ENCODE results near the gene RAB7A. TPM values are rescaled to one million over a fixed set of nuclear protein-coding genes. Genes with fewer than 3 reads are reported as not detected.

The RAB7A gene
- polyA plus RNA-seq, 1 donor from 2014 or later: 42.4 TPM

DNA sequence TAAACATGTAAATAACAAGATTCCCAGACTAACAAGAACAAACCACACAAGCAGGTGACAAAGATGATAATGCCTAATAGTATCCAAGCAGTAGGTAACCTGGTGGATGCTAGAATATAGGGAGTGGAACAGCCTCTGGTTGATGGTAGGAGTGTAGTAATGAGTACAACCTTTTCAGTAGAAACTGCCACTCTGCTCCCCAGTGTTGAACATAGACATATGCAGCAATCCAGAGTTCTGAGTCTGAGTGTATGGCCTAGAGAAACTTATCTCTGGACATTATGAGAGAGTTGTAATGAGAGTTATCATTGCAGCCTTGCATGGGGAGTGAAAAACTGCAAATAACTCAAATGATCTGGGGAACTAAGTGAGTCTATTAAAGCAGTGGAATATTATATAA lies 77.3 kb downstream of the RAB7A start (continued):
- TF ChIP-seq, protein P1, sequence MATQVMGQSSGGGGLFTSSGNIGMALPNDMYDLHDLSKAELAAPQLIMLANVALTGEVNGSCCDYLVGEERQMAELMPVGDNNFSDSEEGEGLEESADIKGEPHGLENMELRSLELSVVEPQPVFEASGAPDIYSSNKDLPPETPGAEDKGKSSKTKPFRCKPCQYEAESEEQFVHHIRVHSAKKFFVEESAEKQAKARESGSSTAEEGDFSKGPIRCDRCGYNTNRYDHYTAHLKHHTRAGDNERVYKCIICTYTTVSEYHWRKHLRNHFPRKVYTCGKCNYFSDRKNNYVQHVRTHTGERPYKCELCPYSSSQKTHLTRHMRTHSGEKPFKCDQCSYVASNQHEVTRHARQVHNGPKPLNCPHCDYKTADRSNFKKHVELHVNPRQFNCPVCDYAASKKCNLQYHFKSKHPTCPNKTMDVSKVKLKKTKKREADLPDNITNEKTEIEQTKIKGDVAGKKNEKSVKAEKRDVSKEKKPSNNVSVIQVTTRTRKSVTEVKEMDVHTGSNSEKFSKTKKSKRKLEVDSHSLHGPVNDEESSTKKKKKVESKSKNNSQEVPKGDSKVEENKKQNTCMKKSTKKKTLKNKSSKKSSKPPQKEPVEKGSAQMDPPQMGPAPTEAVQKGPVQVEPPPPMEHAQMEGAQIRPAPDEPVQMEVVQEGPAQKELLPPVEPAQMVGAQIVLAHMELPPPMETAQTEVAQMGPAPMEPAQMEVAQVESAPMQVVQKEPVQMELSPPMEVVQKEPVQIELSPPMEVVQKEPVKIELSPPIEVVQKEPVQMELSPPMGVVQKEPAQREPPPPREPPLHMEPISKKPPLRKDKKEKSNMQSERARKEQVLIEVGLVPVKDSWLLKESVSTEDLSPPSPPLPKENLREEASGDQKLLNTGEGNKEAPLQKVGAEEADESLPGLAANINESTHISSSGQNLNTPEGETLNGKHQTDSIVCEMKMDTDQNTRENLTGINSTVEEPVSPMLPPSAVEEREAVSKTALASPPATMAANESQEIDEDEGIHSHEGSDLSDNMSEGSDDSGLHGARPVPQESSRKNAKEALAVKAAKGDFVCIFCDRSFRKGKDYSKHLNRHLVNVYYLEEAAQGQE (IDR thresholded peaks at IDR 0.05; ENCODE audit: borderline replicate concordance): no peak
- TF ChIP-seq POLR2AphosphoS5 (IDR thresholded peaks at IDR 0.05) (no peak), TAF1 (IDR thresholded peaks at IDR 0.05; ENCODE audit: low read depth) (no peak)

GRCh38 chr3:128804017-128804810 lies 78.2 kb downstream of the RAB7A start:
- Histone ChIP-seq H4K20me1 (ENCODE audit: insufficient read depth) (no peaks in the 10 kb centered on the region), H3K27ac (ENCODE audit: low read length) (no peak overlapping the region), H3K79me2 (replicated peaks; ENCODE audit: insufficient read depth, low read length) (no peaks in the 10 kb centered on the region), H3K9me3 (ENCODE audit: low read length) (no peaks in the 10 kb centered on the region), H3K27me3 (ENCODE audit: insufficient read depth, low read depth, low read length) (no peaks in the 10 kb centered on the region), H3K4me3 (ENCODE audit: low read length) (no peak overlapping the region), H3K36me3 (ENCODE audit: insufficient read depth, low read length) (peaks cover 17% of the 10 kb centered on the region), H3K4me2 (ENCODE audit: low read length) (no peak overlapping the region), H3K9ac (ENCODE audit: low read length) (no peak overlapping the region), H3K9me2 (ENCODE audit: insufficient read depth, low read length) (no peaks in the 10 kb centered on the region), H3F3A (ENCODE audit: insufficient read depth, low read length, poor library complexity, severe bottlenecking) (no peaks in the 10 kb centered on the region), H2AFZ (ENCODE audit: low read depth, low read length) (no peak overlapping the region)
- no peak for TF ChIP-seq POLR2AphosphoS5 (IDR thresholded peaks at IDR 0.05)
- TF ChIP-seq EZH2 (IDR thresholded peaks at IDR 0.05; ENCODE audit: borderline replicate concordance, insufficient read depth, low read length, poor library complexity, severe bottlenecking): no peak
- TF ChIP-seq, protein P1 (IDR thresholded peaks at IDR 0.05; ENCODE audit: borderline replicate concordance): no peak
- TF ChIP-seq RAD21 (conservative IDR thresholded peaks at IDR 0.05): no peak
- no peak for TF ChIP-seq SMC3 (conservative IDR thresholded peaks at IDR 0.05; ENCODE audit: poor library complexity)
- no peak for TF ChIP-seq EP300 (conservative IDR thresholded peaks at IDR 0.05; ENCODE audit: poor library complexity, severe bottlenecking)
- no peak for TF ChIP-seq TAF1 (IDR thresholded peaks at IDR 0.05; ENCODE audit: low read depth)
- TF ChIP-seq, protein P2, sequence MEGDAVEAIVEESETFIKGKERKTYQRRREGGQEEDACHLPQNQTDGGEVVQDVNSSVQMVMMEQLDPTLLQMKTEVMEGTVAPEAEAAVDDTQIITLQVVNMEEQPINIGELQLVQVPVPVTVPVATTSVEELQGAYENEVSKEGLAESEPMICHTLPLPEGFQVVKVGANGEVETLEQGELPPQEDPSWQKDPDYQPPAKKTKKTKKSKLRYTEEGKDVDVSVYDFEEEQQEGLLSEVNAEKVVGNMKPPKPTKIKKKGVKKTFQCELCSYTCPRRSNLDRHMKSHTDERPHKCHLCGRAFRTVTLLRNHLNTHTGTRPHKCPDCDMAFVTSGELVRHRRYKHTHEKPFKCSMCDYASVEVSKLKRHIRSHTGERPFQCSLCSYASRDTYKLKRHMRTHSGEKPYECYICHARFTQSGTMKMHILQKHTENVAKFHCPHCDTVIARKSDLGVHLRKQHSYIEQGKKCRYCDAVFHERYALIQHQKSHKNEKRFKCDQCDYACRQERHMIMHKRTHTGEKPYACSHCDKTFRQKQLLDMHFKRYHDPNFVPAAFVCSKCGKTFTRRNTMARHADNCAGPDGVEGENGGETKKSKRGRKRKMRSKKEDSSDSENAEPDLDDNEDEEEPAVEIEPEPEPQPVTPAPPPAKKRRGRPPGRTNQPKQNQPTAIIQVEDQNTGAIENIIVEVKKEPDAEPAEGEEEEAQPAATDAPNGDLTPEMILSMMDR (IDR thresholded peaks at IDR 0.05; ENCODE audit: poor library complexity, severe bottlenecking): no peak
- no peak for TF ChIP-seq MXI1 (conservative IDR thresholded peaks at IDR 0.05; ENCODE audit: poor library complexity, severe bottlenecking)

Measured in neural cell (in vitro differentiated cells).